GDM1 (cell line): ENCODE data around the gene SLC2A10.
A peak's percentile ranks its signal among the peaks of the same experiment; 100 is the strongest.

ENCODE experiments used
- DNase-seq: peaks from one replicate; lab custom pipeline; 2025; lab: John Stamatoyannopoulos, UW

The SLC2A10 gene

DNA sequence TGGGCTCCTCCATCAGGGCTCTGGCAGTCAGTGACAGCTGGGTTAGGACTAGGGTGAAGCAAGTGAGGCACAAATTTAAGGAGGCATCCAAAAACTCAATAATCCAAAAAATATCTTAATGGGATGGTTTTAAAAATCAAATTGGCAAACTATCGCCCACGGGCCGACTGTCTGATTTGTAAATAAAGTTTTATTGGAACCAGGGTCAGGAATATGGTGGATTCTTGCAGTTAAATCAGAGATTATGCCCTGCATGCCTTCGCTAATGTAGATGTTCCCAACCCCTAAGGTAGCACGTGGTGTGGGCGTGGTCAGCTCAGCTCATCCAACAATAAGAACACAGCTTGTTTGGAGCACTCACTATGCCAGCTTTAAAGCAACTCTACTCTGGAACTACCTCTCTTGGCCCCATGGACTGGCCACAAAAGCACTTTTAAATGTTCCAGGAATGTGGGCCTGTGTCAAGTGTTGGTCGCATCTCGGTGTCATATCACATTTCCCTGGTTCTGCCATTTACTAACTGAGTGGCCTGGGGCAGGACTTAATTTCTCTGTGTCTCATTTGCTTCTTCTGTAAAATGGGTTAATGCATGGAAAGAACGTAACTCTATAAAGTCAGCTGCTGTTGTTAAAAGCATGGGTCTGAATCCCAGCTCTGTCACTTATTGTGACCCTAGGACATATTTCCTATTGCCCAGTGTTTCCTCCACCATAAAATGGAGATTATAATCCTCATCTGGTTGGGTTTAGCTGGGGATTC is 27.2 kb upstream of the SLC2A10 start:
- no peak for DNase-seq

DNA sequence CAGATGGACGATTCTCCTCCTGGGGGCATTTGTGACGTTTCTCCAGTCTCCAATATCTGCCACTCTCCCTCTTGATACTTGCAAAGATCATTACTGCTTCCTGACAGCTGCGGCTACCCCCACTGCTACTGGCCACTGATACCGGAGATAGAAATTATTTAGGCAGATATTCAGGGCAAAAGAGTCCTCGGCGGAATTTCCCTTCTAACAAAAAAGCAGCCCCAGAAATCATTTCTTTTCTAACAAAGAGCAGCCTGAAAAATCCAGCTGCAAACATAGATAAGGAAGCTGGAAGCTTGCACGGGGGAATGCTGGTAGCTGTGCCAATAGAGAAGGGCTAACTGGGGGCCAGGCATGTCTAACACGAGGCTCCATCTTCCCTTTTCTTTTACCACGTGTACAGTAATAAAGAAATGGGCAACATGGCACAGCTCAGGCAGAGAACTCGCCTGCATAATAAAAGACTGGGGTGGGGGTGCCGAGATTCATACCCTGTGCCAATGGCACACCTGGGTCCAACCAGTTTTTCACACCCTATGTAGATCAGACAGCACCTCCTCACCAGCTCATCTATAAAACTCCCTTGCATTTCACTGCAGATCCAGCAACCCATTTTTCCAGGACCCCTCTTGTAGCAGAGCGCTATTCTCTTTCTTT is 26.3 kb upstream of the SLC2A10 start:
- DNase-seq, result no peak

DNA sequence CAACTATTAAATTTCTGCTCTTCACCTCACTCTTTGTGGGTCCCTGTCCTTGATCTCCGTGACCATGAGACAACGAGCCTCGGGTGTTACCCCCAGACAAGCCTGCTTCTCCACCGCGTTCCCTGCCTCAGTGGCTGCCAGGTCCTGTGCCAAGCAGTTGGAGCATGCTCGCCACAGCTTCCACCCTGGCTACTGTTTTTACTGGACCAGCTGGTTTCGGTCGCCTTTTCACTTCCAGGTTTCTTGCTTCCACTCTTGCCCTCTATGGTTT is 25.8 kb upstream of the SLC2A10 start:
- no peak for DNase-seq

DNA sequence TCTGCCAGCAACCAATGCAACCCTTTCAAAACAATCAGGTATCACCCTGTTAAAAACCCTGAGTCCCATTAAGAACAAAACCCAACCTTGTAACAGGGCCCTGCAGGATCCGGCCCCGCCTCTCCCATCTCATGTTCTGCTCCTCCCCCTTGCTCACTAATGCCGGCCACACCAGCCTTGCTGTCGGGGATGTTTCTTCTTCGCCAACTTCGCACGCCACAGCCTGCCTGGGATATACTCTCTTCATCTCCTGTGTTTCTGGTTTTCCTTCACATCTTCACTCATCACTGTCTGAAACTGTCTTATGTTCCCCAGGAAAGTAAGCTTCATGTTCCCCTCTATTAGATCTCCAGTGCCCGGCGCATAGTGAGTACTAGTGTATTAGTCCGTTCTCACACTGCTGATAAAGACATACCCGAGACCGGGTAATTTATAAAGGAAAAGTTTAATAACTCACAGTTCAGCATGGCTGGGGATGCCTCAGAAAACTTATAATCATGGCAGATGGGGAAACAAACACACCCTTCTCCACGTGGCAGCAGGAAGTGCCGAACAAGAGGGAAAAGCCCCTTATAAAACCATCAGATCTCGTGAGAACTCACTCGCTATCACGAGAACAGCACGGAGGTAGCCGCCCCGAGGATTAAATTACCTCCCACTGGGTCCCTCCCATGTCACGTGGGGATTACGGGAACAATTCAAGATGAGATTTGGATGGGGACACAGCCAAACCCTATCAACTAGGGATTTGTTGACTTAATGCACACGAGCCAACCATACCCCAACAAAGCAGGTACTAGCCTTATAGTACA is 25.3 kb upstream of the SLC2A10 start:
- no peak for DNase-seq

DNA sequence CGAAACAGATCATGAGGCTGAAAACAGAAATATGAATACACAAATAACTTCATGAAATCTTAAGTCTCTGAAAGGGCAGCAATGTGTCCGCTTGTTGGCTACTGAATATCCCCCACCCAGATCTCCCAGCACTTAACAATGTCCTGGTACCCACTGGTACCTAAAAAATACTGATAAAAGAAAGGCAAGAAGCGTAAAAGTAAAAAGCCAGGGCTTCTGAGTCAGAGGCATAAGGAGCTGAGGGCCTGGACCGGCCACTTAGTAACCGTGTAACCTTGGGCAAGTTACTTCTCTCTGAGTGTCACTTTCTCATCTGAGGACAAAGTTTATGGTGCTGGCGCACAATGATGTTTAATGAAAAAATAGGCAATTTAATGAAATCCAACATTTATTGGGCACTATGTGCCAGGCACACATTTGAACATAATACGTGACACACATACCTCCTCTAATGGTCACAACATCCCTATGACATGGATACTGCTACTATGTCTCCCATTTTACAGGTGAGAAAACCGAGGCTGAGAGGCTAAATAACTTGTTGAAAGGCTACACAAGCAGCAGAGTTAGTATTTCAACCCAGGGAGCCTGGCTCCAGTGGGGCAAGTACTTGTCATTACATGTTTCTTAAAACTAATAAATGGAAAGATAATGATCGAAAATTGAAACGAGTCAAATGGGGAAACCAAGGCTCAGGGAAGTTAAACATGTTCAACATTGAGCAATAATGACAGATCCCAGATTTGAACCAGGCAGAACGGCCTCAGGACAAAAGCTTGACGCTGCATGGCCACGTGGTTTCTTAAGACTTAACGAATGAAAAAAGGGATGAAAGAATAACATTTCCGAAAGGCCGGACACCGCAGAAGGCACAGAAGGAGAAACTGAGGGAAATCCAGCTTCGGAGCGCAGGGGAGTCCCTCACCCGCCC is 21.0 kb upstream of the SLC2A10 start:
- no peak for DNase-seq

DNA sequence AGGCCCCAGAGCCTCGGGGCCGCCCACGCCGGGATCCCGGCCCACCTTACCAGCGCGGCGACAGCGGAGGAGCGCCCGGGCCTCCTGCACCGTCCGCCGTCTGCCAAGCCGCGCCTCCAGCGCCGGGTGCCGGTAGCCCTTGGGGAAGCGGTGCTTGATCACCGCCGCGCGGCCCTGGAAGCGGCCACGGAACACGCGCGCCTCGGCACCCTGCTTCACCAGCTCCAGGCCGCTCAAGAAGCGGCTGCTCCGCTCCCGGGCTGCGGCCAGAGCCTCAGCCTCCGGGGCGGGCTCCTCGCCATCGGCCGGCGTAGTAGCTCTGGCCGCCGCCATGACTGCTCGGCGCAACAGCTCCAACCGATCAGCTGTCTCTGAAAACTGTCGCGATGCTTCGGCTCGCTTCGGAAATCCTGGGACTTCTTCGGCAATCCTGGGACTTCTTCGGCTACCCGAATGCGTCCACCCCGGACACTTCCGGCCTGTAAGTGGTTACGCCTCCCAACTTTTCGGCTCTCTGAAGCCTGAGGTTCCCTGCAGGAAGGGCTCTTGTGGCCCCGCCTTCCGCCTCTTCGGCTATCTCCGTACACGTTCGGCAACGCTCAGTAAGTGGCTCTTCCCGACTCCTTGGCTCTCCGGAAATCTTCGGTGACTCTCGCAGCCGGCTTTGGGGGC is 20.2 kb upstream of the SLC2A10 start, which contains the start of gene TP53RK:
Gene TP53RK (minus strand): TSS at position 363 of the 672 bp plus-strand sequence. CDS start 30 bp downstream, at position 333.
- peak; percentile 99 for DNase-seq

DNA sequence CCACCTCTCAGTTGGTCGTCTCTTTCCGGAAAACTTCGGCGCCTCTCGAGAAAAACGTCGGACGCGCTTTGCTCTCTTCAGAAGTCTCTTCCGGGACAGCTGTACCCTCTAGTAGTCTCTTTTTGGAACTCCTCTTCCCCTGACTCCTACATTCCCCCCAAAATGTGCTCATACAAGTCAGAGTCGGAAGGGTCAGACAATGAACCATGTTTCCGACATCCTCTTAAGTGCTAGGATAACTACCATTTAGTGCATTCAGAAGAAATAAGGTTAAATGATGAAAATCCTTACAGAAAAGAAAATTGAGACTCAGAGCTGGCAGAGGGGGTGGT is 19.7 kb upstream of the SLC2A10 start:
- no peak for DNase-seq

DNA sequence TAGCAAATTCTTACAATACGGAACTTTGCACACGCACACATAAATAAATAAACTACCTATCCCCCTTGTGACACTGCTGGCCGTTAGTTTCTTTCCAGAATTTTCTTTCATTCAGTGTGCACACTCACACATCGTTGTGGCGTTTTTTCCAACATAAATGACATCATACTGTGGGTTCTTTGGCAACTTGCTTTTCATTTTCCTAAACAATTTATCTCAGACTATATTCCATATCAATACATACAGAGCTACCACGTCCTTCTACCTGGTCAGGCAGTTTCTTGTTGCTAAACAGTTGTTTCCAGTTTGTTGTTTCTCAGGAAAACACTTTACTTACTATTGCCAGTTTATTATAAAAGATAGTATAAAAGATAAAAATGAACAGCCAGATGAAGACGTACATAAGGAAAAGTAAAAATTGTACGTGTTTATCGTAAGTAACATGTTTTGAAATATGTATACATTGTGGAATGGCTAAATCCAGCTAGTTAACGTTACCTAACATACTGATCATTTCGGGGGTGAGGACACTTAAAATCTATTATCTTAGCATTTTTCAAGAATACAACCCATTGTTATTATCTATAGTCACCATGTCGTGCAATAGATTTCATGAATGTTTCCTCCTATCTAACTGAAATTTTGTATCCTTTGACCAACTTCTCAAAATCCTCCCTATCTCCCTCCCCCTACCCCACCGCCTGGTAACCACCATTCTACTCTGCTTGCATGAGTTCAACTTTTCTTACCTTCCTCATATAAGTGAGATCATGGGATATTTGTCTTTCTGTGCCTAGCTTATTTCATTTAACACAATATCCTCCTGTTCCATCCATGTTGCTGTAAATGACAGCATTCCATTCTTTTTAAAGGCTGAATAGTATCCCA is 19.0 kb upstream of the SLC2A10 start:
- DNase-seq, result no peak

DNA sequence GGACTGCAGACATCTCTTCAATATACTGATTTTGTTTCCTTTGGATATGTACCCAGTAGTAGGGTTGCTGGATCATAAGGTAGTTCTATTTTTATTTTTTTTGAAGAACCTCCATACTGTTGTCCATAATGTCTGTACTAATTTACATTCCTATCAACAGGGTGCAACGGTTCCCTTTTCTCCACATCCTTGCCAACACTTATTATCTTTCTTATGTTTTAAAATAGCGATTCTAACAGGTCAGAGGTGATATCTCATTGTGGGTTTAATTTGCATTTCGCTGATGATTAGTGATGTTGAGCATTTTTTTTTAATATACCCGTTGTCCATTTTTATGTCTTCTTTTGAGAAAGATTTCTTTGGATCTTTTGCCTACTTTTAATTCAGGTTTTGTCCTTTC is 18.3 kb upstream of the SLC2A10 start:
- no peak for DNase-seq

DNA sequence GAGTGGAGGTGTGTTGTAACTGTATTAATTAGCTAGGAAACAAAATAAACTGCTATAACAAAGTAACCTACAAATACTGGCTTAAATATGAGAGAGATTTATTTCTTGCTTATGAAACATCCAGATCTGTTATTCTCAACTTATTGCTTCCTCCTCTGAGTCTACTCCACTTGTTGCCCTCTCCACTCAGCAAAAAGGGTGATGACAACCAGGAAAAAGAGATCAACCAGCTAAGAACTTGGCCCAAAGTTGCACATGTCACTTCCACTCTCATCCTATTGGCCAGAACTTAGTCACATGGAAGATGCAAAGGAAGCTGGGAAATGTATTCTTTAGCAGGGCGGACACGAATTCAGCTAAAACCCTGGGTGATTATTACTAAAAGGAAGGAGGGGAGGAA is 15.0 kb upstream of the SLC2A10 start:
- no peak for DNase-seq

DNA sequence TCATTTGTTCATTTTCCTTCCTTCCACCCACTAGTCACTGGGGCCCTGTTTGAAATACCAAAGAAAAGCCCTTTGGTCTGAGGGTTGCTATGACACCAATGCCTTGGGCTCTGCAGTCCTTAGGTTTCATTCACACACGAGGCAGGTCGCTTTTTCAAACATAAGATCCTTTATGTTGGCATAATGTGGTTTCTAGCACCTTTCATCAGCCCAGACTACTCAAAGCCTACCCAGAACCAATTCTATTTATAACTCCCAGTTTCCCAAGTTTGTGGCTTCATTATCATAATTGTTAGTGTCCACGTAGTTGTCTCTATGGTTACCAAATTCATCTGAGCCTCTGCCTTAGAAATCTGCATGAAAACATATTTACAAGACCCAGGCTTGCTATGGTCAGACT is 13.6 kb upstream of the SLC2A10 start:
- DNase-seq, result no peak

DNA sequence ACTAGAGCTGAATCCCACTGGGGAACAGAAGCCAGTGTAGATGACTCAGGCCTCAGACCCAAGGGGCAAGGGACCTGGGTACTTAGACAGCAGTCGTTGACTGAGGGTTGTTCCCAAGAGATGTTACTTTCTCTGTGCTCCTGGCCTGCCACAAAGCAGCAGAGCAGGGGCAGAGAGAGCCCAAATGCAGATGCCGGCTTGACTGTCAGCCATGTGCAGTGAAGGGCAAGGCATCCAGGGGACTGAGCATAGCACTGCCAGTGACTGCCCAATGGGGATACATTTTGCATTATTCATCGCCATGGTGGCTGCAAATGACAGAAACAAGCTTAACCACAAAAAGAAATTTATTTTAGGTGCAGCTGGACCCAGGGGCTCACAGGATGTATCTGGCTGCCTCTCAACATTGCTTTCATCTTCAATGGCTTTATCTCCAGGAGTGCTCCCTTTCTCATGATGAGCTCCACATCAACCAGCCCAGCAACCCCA is 12.6 kb upstream of the SLC2A10 start:
- DNase-seq, result no peak

DNA sequence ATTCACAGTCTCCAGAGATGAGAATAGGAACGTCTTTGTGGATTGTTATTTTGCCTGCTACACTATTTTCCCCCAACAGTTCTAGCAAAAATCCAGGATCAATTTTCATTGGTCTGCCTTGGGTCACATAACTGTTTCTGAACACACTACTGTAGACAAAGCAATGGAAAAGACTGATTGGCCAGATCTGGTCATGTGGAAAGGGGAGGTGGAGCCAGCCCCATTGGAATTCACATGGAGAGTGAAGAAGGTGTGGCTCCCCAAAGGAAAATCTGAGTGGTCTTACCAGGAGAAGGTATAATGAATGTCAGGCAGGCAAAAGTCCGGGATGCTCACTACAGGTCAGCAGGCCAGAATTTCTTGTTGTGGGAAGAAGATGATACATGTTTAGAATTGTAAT is 10.7 kb upstream of the SLC2A10 start:
- no peak for DNase-seq

DNA sequence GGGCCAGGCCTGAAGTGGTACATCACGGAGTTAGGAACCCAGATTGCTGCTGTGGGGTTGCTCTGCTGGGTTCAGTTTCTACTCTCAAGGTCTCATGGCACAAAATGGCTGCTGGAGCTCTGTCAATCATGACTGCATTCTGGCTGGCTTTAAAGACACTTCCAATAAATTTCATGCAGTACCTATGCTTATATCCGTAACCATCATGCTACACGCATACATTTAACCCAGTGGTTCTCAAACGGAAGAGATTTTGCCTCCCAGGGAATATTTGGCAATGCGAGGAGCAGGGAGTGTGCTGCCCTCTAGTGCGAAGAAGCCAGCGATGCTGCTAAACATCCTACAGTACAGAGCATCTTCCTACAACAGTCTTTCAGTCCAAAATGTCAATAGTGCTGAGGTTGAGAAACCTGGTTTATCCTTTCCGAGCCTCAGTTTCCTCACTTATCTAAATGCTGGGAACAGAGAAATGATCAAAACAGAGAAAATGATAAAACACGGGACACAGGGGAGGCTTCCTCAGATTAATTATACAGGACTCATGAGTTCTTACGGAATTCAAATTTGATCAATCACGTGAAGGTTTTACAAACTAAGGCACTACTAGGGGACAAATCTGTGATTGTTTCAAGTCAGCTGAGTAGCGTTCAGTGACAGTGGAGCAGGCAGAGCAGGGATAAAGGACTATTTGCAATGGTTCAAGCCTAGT is 9.6 kb upstream of the SLC2A10 start:
- DNase-seq, result peak; percentile 1

DNA sequence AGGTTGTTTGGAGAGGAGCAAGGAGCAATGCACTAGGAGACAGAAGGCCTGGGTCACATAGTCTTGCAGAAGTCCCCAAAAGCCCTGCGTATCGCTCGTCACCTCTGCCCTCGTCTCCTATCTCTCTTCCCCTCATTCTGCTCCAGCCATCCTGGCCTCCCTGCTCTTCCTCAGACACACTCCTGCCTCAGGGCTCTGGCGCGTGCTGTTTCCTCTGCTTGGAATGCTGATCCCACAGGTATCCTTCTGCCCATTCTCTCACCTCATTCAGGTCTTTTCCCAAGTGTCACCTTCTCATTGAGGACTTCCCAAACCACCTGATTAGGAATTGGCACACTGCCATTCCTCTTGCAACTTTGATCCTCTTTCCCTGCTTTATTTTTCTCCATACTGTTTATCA is 9.0 kb upstream of the SLC2A10 start:
- no peak for DNase-seq

DNA sequence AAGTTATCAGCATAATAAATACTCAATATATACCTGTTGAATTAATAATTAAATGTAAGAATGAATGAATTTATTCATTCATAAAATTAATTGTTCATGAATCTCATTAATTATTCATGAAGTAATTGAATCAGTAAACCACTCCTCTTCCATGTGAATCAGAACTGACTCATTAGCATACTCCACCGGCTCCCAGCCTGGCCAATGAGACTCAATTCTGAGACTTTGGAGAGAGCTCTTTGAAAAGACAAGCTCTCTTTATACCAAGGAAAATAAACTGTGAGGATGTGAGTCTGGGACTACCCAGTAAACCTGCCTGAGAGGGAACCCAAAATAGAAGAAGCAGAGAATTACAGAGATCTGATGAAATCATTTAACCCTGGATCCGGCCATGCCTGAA is 8.4 kb upstream of the SLC2A10 start:
- DNase-seq, result no peak

DNA sequence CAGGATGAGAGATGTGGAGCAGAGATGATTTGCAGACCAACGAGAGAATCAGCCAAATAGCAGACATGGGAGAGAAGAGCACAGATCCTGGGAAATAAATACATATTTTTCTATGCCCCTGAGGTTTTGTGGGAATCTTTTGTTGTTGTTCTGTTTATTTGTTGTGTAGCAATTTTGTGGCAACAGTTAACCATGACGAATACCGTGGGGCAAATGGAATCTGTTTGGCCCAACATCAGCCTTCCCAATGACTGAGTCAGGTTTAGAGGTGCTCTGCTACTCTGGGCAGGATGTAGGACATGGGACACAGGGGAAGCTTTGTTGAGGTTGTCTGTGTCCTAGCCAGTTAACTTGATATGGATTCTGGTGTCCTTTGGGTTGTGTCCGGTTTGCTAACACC is 7.9 kb upstream of the SLC2A10 start:
- DNase-seq, result no peak

DNA sequence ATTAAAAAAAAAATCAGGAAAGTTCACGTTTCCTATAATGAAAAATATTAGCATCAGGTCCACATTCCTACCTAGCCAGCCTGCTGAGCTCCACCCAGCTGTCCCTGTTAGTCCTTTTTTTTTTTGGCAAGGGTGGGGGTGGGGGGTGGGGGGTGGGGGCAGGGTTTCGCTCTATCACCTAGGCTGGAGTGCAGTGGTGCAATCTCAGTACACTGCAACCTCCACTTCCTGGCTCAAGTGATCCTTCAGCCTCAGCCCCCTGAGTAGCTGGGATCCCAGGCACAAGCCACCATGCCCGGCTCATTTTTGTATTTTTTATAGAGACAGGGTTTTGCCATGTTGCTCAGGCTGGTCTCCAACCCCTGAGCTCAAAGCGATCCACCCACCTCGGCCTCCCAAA is 7.5 kb upstream of the SLC2A10 start:
- DNase-seq, result no peak

DNA sequence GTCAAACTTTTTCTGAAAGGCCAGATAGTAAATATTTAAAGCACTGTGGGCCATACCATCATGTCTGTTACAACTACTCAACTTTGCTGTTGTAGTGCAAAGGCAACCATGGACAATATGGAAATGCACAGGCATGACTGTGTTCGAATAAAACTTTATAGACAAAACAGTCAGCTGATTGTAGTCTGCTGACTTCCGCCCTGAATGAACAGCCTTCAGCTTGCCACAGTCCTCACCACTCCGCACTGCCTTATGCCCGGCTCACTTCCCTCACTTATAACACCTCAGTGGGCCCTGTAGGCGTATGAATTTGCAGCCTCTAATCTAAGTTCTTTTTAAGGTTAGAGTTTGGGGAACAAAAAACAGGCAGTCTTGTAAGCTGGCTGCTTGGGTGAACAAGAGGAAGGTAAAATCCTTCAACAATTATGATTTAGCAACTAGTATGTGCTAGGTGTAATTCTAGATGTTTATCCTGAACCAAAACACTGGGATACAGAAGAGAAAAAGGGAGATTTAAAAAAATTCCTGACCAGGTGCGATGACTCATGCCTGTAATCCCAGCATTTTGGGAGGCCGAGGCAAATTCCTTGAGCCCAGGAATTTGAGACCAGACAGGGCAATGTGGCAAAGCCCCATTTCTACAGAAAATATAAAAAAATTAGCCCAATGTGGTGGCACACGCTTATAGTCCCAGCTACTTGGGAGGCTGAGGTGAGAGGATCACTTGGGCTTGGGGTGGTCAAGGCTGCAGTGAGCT is 6.8 kb upstream of the SLC2A10 start:
- DNase-seq, result no peak
